ENCODE data around the gene ADAMTS2. TPM values are rescaled to one million over a fixed set of nuclear protein-coding genes. Genes with fewer than 3 reads are reported as not detected.

ADAMTS2 gene
- total and polyA plus RNA-seq, 2 of the 8 experiments (the other 6 are each of a cell fraction or from before 2014, with no cell fraction given), result 6.6 to 7.3 TPM

- no peak overlapping the region for H4K91ac ChIP-seq (replicated peaks; ENCODE audit: insufficient read length, low read length)
- no peak overlapping the region for H2AK5ac ChIP-seq (ENCODE audit: low read depth, low read length)
- H3K27ac ChIP-seq (ENCODE audit: low read depth, low read length), result no peak overlapping the region
- ChIA-PET CTCF (ENCODE audit: partially characterized antibody) (interaction anchor here (0.6 to 1.3 kb wide), 2 partner anchors 242 to 278 kb away, joined by 3 read pairs; no protein-coding TSS in a partner anchor), POLR2A (ENCODE audit: partially characterized antibody) (no interaction called here)
- H3K23ac ChIP-seq (ENCODE audit: insufficient read length), result no peak overlapping the region
- no peaks in the 10 kb centered on the region for H3K36me3 ChIP-seq (ENCODE audit: control insufficient read depth in 2 of 4, insufficient read depth in 4 of 4, low read length in 3 of 4)
- no peak overlapping the region for H2AFZ ChIP-seq (ENCODE audit: low read length)
- H4K20me1 ChIP-seq (replicated peaks in 1 of 2; ENCODE audit: control insufficient read depth in 1 of 2, insufficient read depth in 2 of 2, low read length in 2 of 2), result no peaks in the 10 kb centered on the region
- no peaks in the 10 kb centered on the region for H3K9me3 ChIP-seq (ENCODE audit: insufficient read depth in 2 of 2, low read depth in 1 of 2, low read length in 1 of 2)
- no peaks in the 10 kb centered on the region for H3K23me2 ChIP-seq (ENCODE audit: low read depth, low read length)
- no peaks in the 10 kb centered on the region for H3K27me3 ChIP-seq (replicated peaks in 1 of 4; ENCODE audit: control insufficient read depth in 3 of 4, extremely low read depth in 1 of 4, insufficient read depth in 3 of 4, low read length in 3 of 4)
- H3K4me2 ChIP-seq (ENCODE audit: insufficient read depth in 1 of 2, low read depth in 2 of 2, low read length in 2 of 2), result no peak overlapping the region
- no peak overlapping the region for H2BK20ac ChIP-seq (ENCODE audit: low read length)
- TF ChIP-seq JUND (IDR thresholded peaks at IDR 0.05; ENCODE audit: low read length), result no peak
- no peak for TF ChIP-seq SIRT6 (IDR thresholded peaks at IDR 0.05; ENCODE audit: low read length)
- TF ChIP-seq SP4 (IDR thresholded peaks at IDR 0.05; ENCODE audit: low read length), result no peak
- TF ChIP-seq MAFK (IDR thresholded peaks at IDR 0.05; ENCODE audit: low read depth, low read length), result peak; percentile 41; the same call in 1 of the 2 replicates
- TF ChIP-seq ASH2L (IDR thresholded peaks at IDR 0.05; ENCODE audit: low read length), result no peak
- TF ChIP-seq SP2 (IDR thresholded peaks at IDR 0.05; ENCODE audit: low read length), result no peak
- no peak for TF ChIP-seq MAX (IDR thresholded peaks at IDR 0.05)
- no peak for TF ChIP-seq BACH1 (IDR thresholded peaks at IDR 0.05; ENCODE audit: low read length)
- no peak overlapping the region for H3K56ac ChIP-seq (replicated peaks; ENCODE audit: insufficient read length, low read depth, low read length)
- no peaks in the 10 kb centered on the region for H3K79me1 ChIP-seq (ENCODE audit: low read depth, low read length)
- H4K5ac ChIP-seq (ENCODE audit: insufficient read length, low read depth, low read length), result no peak overlapping the region
- no peak for FAIRE-seq
- H3K4me3 ChIP-seq (ENCODE audit: extremely low read depth in 1 of 4, insufficient read depth in 2 of 4, low read depth in 3 of 4, low read length in 4 of 4), result no peak overlapping the region
- no peak overlapping the region for H2BK15ac ChIP-seq (ENCODE audit: low read length)
- no peak overlapping the region for H2BK120ac ChIP-seq (replicated peaks; ENCODE audit: low read depth, low read length)
- H3K9ac ChIP-seq (replicated peaks in 1 of 4; ENCODE audit: extremely low read depth in 1 of 4, low read depth in 3 of 4, low read length in 3 of 4), result no peak overlapping the region
- no peak for DNase-seq (ENCODE audit: low read depth in 1 of 2, low spot score in 2 of 2)
- H3K4me1 ChIP-seq (replicated peaks in 1 of 4; ENCODE audit: control insufficient read depth in 3 of 4, insufficient read depth in 4 of 4, low read length in 3 of 4), result peaks cover 0 to 3% (median 0%) of the 10 kb centered on the region in 4 experiments; a peak in 2 of 7 replicates
- H4K8ac ChIP-seq (ENCODE audit: extremely low read depth, insufficient read depth, low read length), result no peak overlapping the region
- no peak overlapping the region for H3K4ac ChIP-seq (replicated peaks; ENCODE audit: insufficient read length, low read depth, low read length)
- 93% methylated on average over 3 of the region's 3 CpGs; no CpG with 5 or more reads in 1 of the 2 experiments for WGBS, 2 experiments (ENCODE audit: extremely low coverage in 1 of 2, insufficient coverage in 1 of 2, insufficient read length in 1 of 2, insufficient replicate concordance in 2 of 2, low coverage in 1 of 2, low lambda C conversion rate in 2 of 2, missing lambda C conversion rate in 1 of 2)
- no peak overlapping the region; the same call in 1 of the 2 replicates for H2BK5ac ChIP-seq (ENCODE audit: low read depth, low read length)
- no peak overlapping the region for H3K14ac ChIP-seq (ENCODE audit: insufficient read length)
- H3K79me2 ChIP-seq (ENCODE audit: control insufficient read depth in 1 of 2, insufficient read depth in 2 of 2, low read length in 2 of 2), result no peaks in the 10 kb centered on the region
- no peak overlapping the region for H2BK12ac ChIP-seq (ENCODE audit: low read depth, low read length)
- no peak overlapping the region for H3K18ac ChIP-seq (ENCODE audit: extremely low read depth, low read length)
Measured at GRCh38 chr5:179140293-179140692, 205.0 kb downstream of the ADAMTS2 start.
